GM23338 (cell line): ENCODE measurements around the gene DCBLD1. TPM values are rescaled to one million over a fixed set of nuclear protein-coding genes. Genes with fewer than 3 reads are reported as not detected.

Experiments
- ATAC-seq: fragments of 200-7000 bp; cut with Tn5 transposase; 3 replicates; pipeline ENCODE4 v1.9.1; 2020
- DNase-seq: peaks from one replicate; pipeline ENCODE4 v3.0.0-alpha.2; 2015; ENCODE audit warnings: low spot score
- H2AFZ ChIP-seq: fragments of 200-600 bp; sonication (generic); 2 replicates; pipeline ENCODE4 v1.8.0; 2016; ENCODE audit warnings: antibody characterized with exemption, mild to moderate bottlenecking, moderate library complexity
- H3F3A ChIP-seq: fragments of 200-600 bp; sonication (generic); replicated peaks from 2 replicates; pipeline ENCODE4 v1.8.0; 2017; ENCODE audit warnings: antibody characterized with exemption, mixed run types, low read depth
- H3K27ac ChIP-seq: fragments of 200-600 bp; sonication (generic); 2 replicates; pipeline ENCODE4 v1.6.1; 2016; ENCODE audit warnings: low read depth
- H3K27me3 ChIP-seq: fragments of 200-600 bp; sonication (generic); 2 replicates; pipeline ENCODE4 v1.8.0; 2016; ENCODE audit warnings: mild to moderate bottlenecking, mixed run types, moderate library complexity; ENCODE audit not compliant: insufficient read depth
- H3K36me3 ChIP-seq: fragments of 200-600 bp; sonication (generic); 2 replicates; pipeline ENCODE4 v1.8.0; 2016; ENCODE audit warnings: mild to moderate bottlenecking; ENCODE audit not compliant: insufficient read depth
- H3K4me1 ChIP-seq: fragments of 200-600 bp; sonication (generic); 2 replicates; pipeline ENCODE4 v1.8.0; 2016; ENCODE audit warnings: mild to moderate bottlenecking, moderate library complexity; ENCODE audit not compliant: insufficient read depth
- H3K4me2 ChIP-seq: fragments of 200-600 bp; sonication (generic); 2 replicates; pipeline ENCODE4 v1.7.1; 2017; ENCODE audit warnings: mixed run types
- H3K4me3 ChIP-seq: fragments of 200-600 bp; sonication (generic); 2 replicates; pipeline ENCODE4 v1.6.1; 2016; ENCODE audit warnings: mixed run types
- H3K79me2 ChIP-seq: fragments of 200-600 bp; sonication (generic); replicated peaks from 2 replicates; pipeline ENCODE4 v1.8.0; 2017; ENCODE audit warnings: mild to moderate bottlenecking; ENCODE audit not compliant: insufficient read depth
- H3K9me2 ChIP-seq: fragments of 200-600 bp; sonication (generic); 2 replicates; pipeline ENCODE4 v1.8.0; 2017; ENCODE audit not compliant: insufficient read depth
- H4K20me1 ChIP-seq: fragments of 200-600 bp; sonication (generic); replicated peaks from 2 replicates; pipeline ENCODE4 v1.8.0; 2017; ENCODE audit warnings: mild to moderate bottlenecking; ENCODE audit not compliant: insufficient read depth
- H3K27ac Mint-ChIP-seq: 2 replicates; pipeline ENCODE4 v1.8.0; 2020; ENCODE audit warnings: inconsistent platforms, mild to moderate bottlenecking, moderate library complexity, mixed read lengths
- H3K27me3 Mint-ChIP-seq: 3 replicates; pipeline ENCODE4 v1.8.0; 2022; ENCODE audit warnings: low read depth, mild to moderate bottlenecking, moderate library complexity, mixed read lengths, inconsistent platforms; ENCODE audit not compliant: insufficient read depth, poor library complexity
- H3K36me3 Mint-ChIP-seq: 3 replicates; pipeline ENCODE4 v1.8.0; 2021; ENCODE audit warnings: low read depth, mild to moderate bottlenecking, inconsistent platforms, moderate library complexity, mixed read lengths
- H3K4me1 Mint-ChIP-seq: 3 replicates; pipeline ENCODE4 v1.8.0; 2020; ENCODE audit warnings: mild to moderate bottlenecking, inconsistent platforms, mixed read lengths
- H3K4me3 Mint-ChIP-seq: 3 replicates; pipeline ENCODE4 v1.8.0; 2021; ENCODE audit warnings: moderate library complexity, mild to moderate bottlenecking, inconsistent platforms, mixed read lengths
- H3K9me3 Mint-ChIP-seq: 3 replicates; pipeline ENCODE4 v1.8.0; 2020; ENCODE audit warnings: moderate library complexity, mild to moderate bottlenecking, inconsistent platforms, mixed read lengths
- CTCF ChIP-seq, 2 experiments: fragments of 200-600 bp in 1 of 2; sonication (generic) in 1 of 2; conservative IDR thresholded peaks; 2 replicates each; pipeline versions ENCODE4 v1.5.1 to v1.6.1; 2016 to 2017; ENCODE audit warnings: antibody characterized with exemption in 2 of 2, low read depth in 2 of 2, mild to moderate bottlenecking in 2 of 2, moderate library complexity in 1 of 2
- JUNB ChIP-seq: IDR thresholded peaks from one replicate; pipeline ENCODE4 v1.6.1; 2016; ENCODE audit warnings: antibody characterized with exemption; ENCODE audit not compliant: unreplicated experiment
- ZNF331 ChIP-seq: fragments of 250-450 bp; sonication (Bioruptor Pico); IDR thresholded peaks from 2 replicates; pipeline ENCODE4 v1.5.0; 2020; ENCODE audit warnings: low read depth, mild to moderate bottlenecking, moderate library complexity
- ZNF462 ChIP-seq: fragments of 250-450 bp; sonication (Bioruptor Pico); IDR thresholded peaks from 2 replicates; pipeline ENCODE4 v1.5.0; 2020; ENCODE audit warnings: mild to moderate bottlenecking, moderate library complexity
- polyA plus RNA-seq: library from polyadenylated mRNA; unstranded; fragments of >200 nt; fragmentation: Nextera tagmentation; extraction: Ambion mirVana; gene quantifications from 2 replicates; pipeline ENCODE4 v1.2.1, GENCODE V29; 2016
- total RNA-seq: library from RNA; depleted of rRNA; stranded (reverse); fragments of >200 nt; shearing (Covaris generic); gene quantifications from 2 replicates; pipeline ENCODE4 v1.2.3, GENCODE V29; 2014
- TF ChIP-seq, protein P1 (sequence below): IDR thresholded peaks from 2 replicates; pipeline ENCODE4 v1.6.1; 2016; ENCODE audit warnings: antibody characterized with exemption

Gene DCBLD1
- total and polyA plus RNA-seq, 2 experiments from 2014 or later: 4.2 to 7.6 TPM

GRCh38 chr6:117506907-117507306, 24.4 kb downstream of the DCBLD1 start:
- Mint-ChIP-seq H3K27ac (no peak overlapping the region), H3K9me3 (no peaks in the 10 kb centered on the region), H3K36me3 (no peaks in the 10 kb centered on the region), H3K4me1 (no peaks in the 10 kb centered on the region), H3K4me3 (no peak overlapping the region), H3K27me3 (no peaks in the 10 kb centered on the region)
- ATAC-seq: no peak
- Histone ChIP-seq H3K4me1 (no peaks in the 10 kb centered on the region), H3K79me2 (no peaks in the 10 kb centered on the region), H3K4me3 (no peak overlapping the region), H3K27me3 (no peaks in the 10 kb centered on the region), H3F3A (no peaks in the 10 kb centered on the region), H2AFZ (no peak overlapping the region), H3K36me3 (no peaks in the 10 kb centered on the region), H3K27ac (no peak overlapping the region), H3K9me2 (no peaks in the 10 kb centered on the region), H3K4me2 (no peak overlapping the region), H4K20me1 (peaks cover 2% of the 10 kb centered on the region; the same call in 1 of the 2 replicates)
- DNase-seq: no peak
- TF ChIP-seq ZNF462 (CRISPR knock-in tag) (no peak), ZNF331 (no peak), CTCF (conservative IDR thresholded peaks at IDR 0.05; ENCODE audit: low read depth in 2 of 2) (no peak), JUNB (no peak)
- TF ChIP-seq, protein P1, sequence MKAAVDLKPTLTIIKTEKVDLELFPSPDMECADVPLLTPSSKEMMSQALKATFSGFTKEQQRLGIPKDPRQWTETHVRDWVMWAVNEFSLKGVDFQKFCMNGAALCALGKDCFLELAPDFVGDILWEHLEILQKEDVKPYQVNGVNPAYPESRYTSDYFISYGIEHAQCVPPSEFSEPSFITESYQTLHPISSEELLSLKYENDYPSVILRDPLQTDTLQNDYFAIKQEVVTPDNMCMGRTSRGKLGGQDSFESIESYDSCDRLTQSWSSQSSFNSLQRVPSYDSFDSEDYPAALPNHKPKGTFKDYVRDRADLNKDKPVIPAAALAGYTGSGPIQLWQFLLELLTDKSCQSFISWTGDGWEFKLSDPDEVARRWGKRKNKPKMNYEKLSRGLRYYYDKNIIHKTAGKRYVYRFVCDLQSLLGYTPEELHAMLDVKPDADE: no peak
